Activated CD4-positive, alpha-beta T cell treated with anti-CD3 and anti-CD28 coated beads, Interleukin-2, amount 10 ng/mL, durations not matched to agents 7 days and 5 days (primary cell): ENCODE results near the gene RGCC. TPM values are rescaled to one million over a fixed set of nuclear protein-coding genes. Genes with fewer than 3 reads are reported as not detected.
"Not testable (repeated sequence)": the region's sequence is repeated elsewhere in the genome, so short reads cannot be mapped to it uniquely, and the experiment has no call there.

Experiments used
- CTCF ChIA-PET: fragments of 350-600 bp; sonication (Branson Sonifier 250); formaldehyde crosslinking; loops from one replicate; lab custom pipeline; 2021; ENCODE audit warnings: antibody characterized with exemption; lab: Charles Lee
- POLR2A ChIA-PET: fragments of 350-600 bp; sonication (Branson Sonifier 250); formaldehyde crosslinking; loops from one replicate; lab custom pipeline; 2021; ENCODE audit warnings: antibody characterized with exemption; lab: Charles Lee
- DNase-seq: peaks from one replicate; pipeline ENCODE4 v3.0.0-alpha.2; 2020
- H3K27ac Mint-ChIP-seq: one replicate; pipeline ENCODE4 v1.8.0; 2021; ENCODE audit warnings: mild to moderate bottlenecking, moderate library complexity, mixed read lengths
- H3K27me3 Mint-ChIP-seq: one replicate; pipeline ENCODE4 v1.8.0; 2021; ENCODE audit warnings: mixed read lengths
- H3K36me3 Mint-ChIP-seq: one replicate; pipeline ENCODE4 v1.8.0; 2021; ENCODE audit warnings: low read depth, mixed read lengths
- H3K4me1 Mint-ChIP-seq: one replicate; pipeline ENCODE4 v1.8.0; 2021; ENCODE audit warnings: mixed read lengths
- H3K4me3 Mint-ChIP-seq: one replicate; pipeline ENCODE4 v1.8.0; 2021; ENCODE audit warnings: mild to moderate bottlenecking, moderate library complexity, mixed read lengths
- H3K9me3 Mint-ChIP-seq: one replicate; pipeline ENCODE4 v1.8.0; 2021; ENCODE audit warnings: mixed read lengths
- total RNA-seq, 2 experiments: library from RNA; stranded (reverse); gene quantifications; one replicate each; pipeline ENCODE4 v1.2.3, GENCODE V29; 2021

Gene RGCC
- total RNA-seq, 2 experiments from 2014 or later: 39.2 to 40.8 TPM

GRCh38 chr13:41421983-41422382 lies 35.4 kb upstream of the RGCC start:
- H3K27ac Mint-ChIP-seq, H3K4me1 Mint-ChIP-seq, POLR2A ChIA-PET: not testable (repeated sequence)

GRCh38 chr13:41423259-41423658 lies 34.1 kb upstream of the RGCC start:
- H3K27me3 Mint-ChIP-seq, H3K27ac Mint-ChIP-seq, H3K9me3 Mint-ChIP-seq, POLR2A ChIA-PET, H3K36me3 Mint-ChIP-seq, CTCF ChIA-PET, H3K4me1 Mint-ChIP-seq, DNase-seq, H3K4me3 Mint-ChIP-seq: not testable (repeated sequence)

More at GRCh38 chr13:41421983-41422382, 35.4 kb upstream of the RGCC start:
- H3K4me3 Mint-ChIP-seq, H3K36me3 Mint-ChIP-seq, H3K27me3 Mint-ChIP-seq, DNase-seq, H3K9me3 Mint-ChIP-seq, CTCF ChIA-PET: not testable (repeated sequence)

GRCh38 chr13:41424675-41425074 lies 32.7 kb upstream of the RGCC start:
- H3K4me3 Mint-ChIP-seq, H3K4me1 Mint-ChIP-seq, H3K27me3 Mint-ChIP-seq, CTCF ChIA-PET, H3K9me3 Mint-ChIP-seq, H3K36me3 Mint-ChIP-seq, POLR2A ChIA-PET, H3K27ac Mint-ChIP-seq, DNase-seq: not testable (repeated sequence)

DNA sequence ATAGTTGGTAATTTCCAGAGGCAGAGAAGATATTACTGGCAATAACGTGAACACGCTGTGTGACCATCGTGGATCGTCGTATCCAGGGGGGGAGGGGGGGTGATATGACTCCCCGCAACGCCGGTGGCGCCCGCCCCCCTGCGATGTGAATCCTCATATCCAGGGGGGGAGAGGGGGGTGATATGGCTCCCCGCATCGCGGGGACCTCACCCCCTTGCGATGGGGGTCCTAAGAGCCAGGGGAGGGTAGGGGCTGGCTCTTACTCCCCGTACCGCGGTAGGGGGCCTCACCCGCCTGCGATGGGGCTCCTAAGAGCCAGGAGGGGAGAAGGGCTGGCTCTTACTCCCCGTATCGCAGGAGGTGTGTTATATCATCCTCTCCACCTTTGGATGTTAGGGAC lies 31.3 kb upstream of the RGCC start:
- ChIA-PET CTCF (no interaction called here), POLR2A (no interaction called here)
- H3K9me3 Mint-ChIP-seq: no peaks in the 10 kb centered on the region
- H3K4me3 Mint-ChIP-seq: no peak overlapping the region
- peaks cover 4% of the 10 kb centered on the region for H3K4me1 Mint-ChIP-seq
- no peak overlapping the region for H3K27ac Mint-ChIP-seq
- peak; percentile 32 for DNase-seq
- H3K27me3 Mint-ChIP-seq: peaks cover 1% of the 10 kb centered on the region
- no peaks in the 10 kb centered on the region for H3K36me3 Mint-ChIP-seq

DNA sequence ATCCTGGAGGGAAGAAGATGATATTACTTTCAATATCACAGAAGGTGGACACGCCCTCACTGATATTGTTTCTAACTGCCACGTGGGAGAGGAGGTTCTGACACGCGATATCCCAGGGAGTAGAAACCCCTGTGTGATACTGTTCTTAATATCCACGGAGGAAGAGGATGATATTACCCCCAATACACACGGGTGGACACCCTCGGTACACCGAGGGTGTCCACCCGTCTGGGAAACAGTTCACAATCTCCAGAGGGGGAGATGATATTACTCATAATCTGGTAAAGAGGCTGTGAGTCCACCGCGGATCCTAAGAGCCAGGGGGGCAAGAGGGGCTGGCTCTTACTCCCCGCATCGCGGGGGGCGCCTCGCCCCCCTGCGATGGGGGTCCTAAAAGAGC lies 29.7 kb upstream of the RGCC start:
- CTCF ChIA-PET: no interaction called here
- no peaks in the 10 kb centered on the region for H3K9me3 Mint-ChIP-seq
- H3K36me3 Mint-ChIP-seq: no peaks in the 10 kb centered on the region
- peaks cover 1% of the 10 kb centered on the region for H3K27me3 Mint-ChIP-seq
- no peak overlapping the region for H3K27ac Mint-ChIP-seq
- peaks cover 4% of the 10 kb centered on the region for H3K4me1 Mint-ChIP-seq
- peak overlapping the region; percentile 37 for H3K4me3 Mint-ChIP-seq
- no peak for DNase-seq
- POLR2A ChIA-PET: no interaction called here

- POLR2A ChIA-PET: no interaction called here
- Mint-ChIP-seq H3K27ac (no peak overlapping the region), H3K4me1 (peaks cover 4% of the 10 kb centered on the region), H3K27me3 (peaks cover 1% of the 10 kb centered on the region), H3K4me3 (no peak overlapping the region), H3K36me3 (no peaks in the 10 kb centered on the region), H3K9me3 (no peaks in the 10 kb centered on the region)
- CTCF ChIA-PET: interaction anchor here (1.0 kb wide), 1 partner anchor 225 kb away, joined by 3 read pairs; no protein-coding TSS in a partner anchor
- DNase-seq: peak; percentile 30
Measured at GRCh38 chr13:41428155-41428554, 29.2 kb upstream of the RGCC start.

DNA sequence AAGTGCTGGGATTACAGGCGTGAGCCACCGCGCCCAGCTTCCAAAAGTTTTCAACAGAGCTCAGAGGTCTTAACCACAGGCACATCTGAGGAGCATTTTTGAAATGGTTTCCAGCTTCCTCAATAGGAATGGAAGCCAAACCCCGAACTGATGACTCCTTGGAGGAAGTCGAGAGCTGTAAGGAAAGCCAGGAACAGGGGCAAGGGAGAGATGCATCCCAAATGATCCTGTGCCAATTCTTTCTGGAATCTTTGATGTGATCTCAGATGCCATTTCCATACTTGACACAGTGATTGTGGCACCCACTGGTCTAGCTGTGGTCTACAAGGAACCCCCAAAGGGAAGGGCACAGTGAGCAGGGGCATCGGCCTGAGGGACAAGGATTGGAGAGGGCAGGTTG lies 23.3 kb upstream of the RGCC start:
- H3K27ac Mint-ChIP-seq, DNase-seq, H3K4me1 Mint-ChIP-seq, POLR2A ChIA-PET, H3K27me3 Mint-ChIP-seq, H3K9me3 Mint-ChIP-seq, H3K4me3 Mint-ChIP-seq, H3K36me3 Mint-ChIP-seq: not testable (repeated sequence)
- CTCF ChIA-PET: interaction anchor here (0.9 kb wide), 1 partner anchor 288 kb away, joined by 4 read pairs; no protein-coding TSS in a partner anchor

- Mint-ChIP-seq H3K4me1 (peaks cover 4% of the 10 kb centered on the region), H3K4me3 (no peak overlapping the region), H3K9me3 (no peaks in the 10 kb centered on the region), H3K27ac (no peak overlapping the region), H3K36me3 (no peaks in the 10 kb centered on the region), H3K27me3 (no peaks in the 10 kb centered on the region)
- no peak for DNase-seq
- POLR2A ChIA-PET: no interaction called here
- CTCF ChIA-PET: interaction anchor here (0.7 kb wide), 1 partner anchor 791 kb away, joined by 5 read pairs; no protein-coding TSS in a partner anchor
Measured at GRCh38 chr13:41434831-41435520, 22.4 kb upstream of the RGCC start.

DNA sequence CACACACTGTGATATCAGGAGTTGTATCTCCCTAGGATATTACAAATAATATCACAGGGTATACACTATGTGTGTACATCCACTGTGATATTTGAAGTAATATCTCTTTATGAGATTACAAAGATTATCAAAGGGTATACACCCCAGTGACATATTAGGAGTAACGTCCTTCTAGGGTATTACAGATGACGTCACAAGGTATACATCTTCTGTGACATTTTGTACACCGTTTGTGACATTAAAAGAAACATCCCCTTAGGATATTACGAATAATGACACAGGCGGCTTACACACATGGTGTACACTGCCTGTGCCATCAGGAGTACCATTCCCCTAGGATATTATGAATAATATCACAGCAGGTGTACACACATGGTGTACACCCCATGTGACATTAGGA lies 13.4 kb upstream of the RGCC start:
- Mint-ChIP-seq H3K27ac (no peak overlapping the region), H3K4me3 (no peak overlapping the region), H3K36me3 (no peaks in the 10 kb centered on the region), H3K9me3 (no peaks in the 10 kb centered on the region), H3K27me3 (no peaks in the 10 kb centered on the region), H3K4me1 (no peaks in the 10 kb centered on the region)
- DNase-seq: no peak
- ChIA-PET POLR2A (no interaction called here), CTCF (no interaction called here)

DNA sequence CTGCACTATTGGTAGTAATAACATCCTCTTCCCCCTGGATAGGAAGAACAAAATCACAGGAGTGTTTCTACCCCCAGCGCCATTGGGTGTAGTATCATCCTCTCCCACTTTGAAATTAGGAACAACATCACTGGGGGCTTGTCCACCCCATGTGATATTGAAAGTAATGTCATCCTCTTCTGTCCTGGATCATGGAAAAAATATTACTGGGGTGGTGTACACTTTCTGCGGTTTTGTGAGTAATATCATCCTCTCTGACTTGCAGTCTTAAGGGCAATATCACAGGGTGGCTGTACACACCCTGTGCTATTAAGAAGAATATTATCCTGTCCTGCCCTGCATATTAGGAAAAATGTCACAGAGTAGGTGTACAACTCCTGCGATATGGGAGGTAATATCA lies 4.9 kb upstream of the RGCC start:
- CTCF ChIA-PET: interaction anchor here (0.6 kb wide), 2 partner anchors 197 to 367 kb away, joined by 4 to 6 read pairs; no protein-coding TSS in a partner anchor
- H3K27me3 Mint-ChIP-seq: peaks cover 25% of the 10 kb centered on the region
- no peak overlapping the region for H3K4me3 Mint-ChIP-seq
- H3K9me3 Mint-ChIP-seq: no peaks in the 10 kb centered on the region
- DNase-seq: peak; percentile 13
- peaks cover 10% of the 10 kb centered on the region for H3K4me1 Mint-ChIP-seq
- no peaks in the 10 kb centered on the region for H3K36me3 Mint-ChIP-seq
- no peak overlapping the region for H3K27ac Mint-ChIP-seq
- POLR2A ChIA-PET: no interaction called here

GRCh38 chr13:41453620-41454019 lies 3.7 kb upstream of the RGCC start:
- no peaks in the 10 kb centered on the region for H3K9me3 Mint-ChIP-seq
- peaks cover 25% of the 10 kb centered on the region for H3K27me3 Mint-ChIP-seq
- H3K4me3 Mint-ChIP-seq: no peak overlapping the region
- no peak for DNase-seq
- H3K27ac Mint-ChIP-seq: no peak overlapping the region
- H3K36me3 Mint-ChIP-seq: no peaks in the 10 kb centered on the region
- CTCF ChIA-PET: no interaction called here
- POLR2A ChIA-PET: no interaction called here
- peaks cover 10% of the 10 kb centered on the region for H3K4me1 Mint-ChIP-seq

- Mint-ChIP-seq H3K27me3 (peaks cover 25% of the 10 kb centered on the region), H3K4me1 (peaks cover 14% of the 10 kb centered on the region), H3K4me3 (no peak overlapping the region), H3K27ac (no peak overlapping the region), H3K9me3 (no peaks in the 10 kb centered on the region), H3K36me3 (peaks cover 4% of the 10 kb centered on the region)
- ChIA-PET POLR2A (no interaction called here), CTCF (no interaction called here)
- no peak for DNase-seq
Measured at GRCh38 chr13:41454170-41454569, 3.2 kb upstream of the RGCC start.

DNA sequence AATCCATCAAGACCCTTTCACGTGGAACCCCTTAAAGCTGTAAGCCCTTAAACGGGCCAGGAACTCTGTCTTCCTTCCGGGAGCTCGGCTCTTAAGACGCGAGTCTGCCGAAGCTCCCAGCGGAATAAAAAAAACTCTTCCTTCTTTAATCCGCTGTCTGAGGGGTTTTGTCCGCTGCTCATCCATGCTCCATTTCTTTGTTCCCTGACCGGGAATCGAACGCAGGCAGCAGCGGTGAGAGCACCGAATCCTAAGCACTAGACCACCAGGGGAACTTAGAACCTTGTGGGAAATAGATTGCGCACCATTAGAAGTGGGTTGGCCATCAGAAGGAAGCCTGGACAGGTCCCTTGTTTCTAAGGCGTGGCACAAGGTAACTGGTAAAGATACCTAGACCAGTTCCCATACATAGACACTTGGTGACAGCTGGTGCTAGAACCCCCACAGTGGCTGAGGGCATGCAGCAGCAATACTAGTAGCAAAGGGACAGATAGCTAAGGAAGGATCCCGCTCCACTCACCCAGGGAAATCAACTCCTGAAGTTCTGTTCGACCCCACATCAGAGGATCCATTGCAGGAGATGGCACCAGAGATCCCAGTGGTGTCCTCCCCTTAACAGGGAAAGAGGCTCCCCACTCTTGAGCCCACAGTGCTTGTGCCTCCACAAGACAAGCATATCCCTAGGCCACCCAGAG lies 1.5 kb upstream of the RGCC start:
- Mint-ChIP-seq H3K27me3 (peaks cover 25% of the 10 kb centered on the region), H3K4me3 (peak overlapping the region; percentile 64), H3K27ac (peak overlapping the region; percentile 74), H3K9me3 (no peaks in the 10 kb centered on the region), H3K4me1 (peaks cover 31% of the 10 kb centered on the region), H3K36me3 (peaks cover 20% of the 10 kb centered on the region)
- ChIA-PET CTCF (interaction anchor here (0.7 to 0.9 kb wide), 2 partner anchors 21 to 196 kb away, joined by 3 read pairs; no protein-coding TSS in a partner anchor), POLR2A (no interaction called here)
- DNase-seq: no peak
